CD4-positive, alpha-beta T cell treated with Interleukin-2 at 100 ng/mL for 4 hours (primary cell): Measurements from ENCODE around the gene TNKS1BP1.

Experiments
- DNase-seq: peaks from one replicate; pipeline ENCODE4 v3.0.0-alpha.2; 2020; ENCODE audit warnings: low spot score

Gene TNKS1BP1

DNA sequence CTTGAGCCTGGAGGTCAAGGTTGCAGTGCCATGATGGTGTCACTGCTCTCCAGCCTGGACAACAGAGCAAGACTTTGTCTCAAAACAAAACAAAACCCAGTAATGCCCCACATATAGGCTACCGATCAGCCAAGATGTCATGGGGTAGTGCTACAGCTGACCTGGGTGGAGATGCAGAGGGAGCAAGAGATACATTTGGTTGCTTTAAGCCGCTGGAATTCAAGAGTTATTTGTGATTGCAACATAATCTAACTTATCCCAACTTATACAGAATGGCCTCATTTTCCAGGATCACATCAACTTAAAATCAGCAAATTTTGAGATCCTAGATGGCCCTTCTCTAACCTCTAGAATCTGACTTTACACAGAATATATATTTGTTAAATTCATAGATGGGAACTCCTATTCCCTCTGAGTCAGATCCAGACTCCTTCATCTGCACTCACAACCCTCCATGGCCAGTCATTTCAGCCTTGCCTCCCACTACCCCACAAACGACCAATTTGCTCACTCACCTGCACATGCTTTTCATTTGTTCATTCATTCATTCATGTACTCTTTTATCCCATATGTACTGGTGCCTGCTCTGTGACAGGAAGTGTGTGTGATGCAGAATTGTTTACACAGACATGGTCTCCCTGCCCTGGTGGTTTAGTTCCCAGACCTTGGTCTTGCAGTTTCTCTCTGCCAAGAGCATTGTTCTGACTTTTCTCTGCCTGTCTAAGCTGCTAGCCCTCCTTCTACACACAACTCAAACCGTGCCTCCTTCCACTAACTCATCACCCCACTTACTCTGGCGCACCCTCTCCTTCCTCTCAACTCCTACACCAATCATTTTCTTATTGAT lies 63.6 kb downstream of the TNKS1BP1 start:
- no peak for DNase-seq

DNA sequence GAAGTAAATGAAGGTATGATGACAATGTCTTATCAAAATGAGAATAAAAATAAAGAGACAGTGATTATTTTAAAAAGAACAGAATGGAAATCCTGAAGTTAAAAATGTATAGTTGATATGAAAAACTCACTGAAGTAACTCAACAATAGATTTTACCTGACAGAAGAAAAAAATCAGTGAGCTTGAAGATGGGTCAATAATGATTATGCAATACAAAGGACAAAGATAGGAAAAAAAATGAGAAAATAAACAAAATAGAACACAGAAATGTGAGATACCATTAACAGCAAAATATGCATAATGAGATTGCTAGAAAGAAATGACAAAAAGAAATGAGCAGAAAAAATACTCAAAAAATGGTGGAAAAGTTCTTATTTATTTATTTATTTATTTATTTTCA lies 68.6 kb downstream of the TNKS1BP1 start:
- DNase-seq: no peak

DNA sequence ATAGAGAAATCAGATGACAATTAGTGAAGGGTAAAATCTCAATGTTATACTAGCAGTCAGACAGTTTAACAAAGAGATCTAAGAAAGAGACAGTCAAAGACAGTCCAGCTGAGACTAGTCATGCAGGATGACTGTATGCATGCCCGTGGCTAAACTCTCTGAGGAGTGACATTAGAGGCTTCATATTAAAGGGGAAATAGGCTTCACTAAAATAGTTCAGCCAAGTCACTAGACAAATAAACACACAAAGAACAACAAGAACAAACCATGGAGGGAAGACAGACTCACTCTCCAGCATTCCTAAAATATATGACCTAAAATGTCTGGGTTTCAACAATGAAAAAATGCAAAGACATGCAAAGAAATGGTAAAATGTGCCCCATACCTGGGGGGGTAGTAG lies 69.1 kb downstream of the TNKS1BP1 start:
- DNase-seq: no peak

DNA sequence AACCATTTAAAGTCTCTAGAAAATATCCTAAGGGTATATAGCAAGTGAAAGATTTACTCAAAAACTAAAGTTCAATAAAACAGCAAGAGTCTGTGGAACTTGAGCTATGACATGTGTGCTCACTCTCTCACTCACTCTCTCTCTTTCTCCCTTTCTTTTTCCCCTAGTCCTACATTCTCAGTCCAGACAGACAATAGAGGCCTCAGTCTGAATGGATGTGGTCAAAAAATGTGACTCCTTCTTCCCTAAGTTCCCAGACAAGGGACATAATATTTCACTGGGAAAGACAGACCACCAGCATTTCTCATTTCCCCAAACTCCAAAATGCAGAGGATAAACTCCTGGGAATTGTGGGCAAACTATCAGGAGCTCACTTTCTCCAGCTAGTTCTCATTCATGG lies 70.1 kb downstream of the TNKS1BP1 start:
- DNase-seq: no peak

DNA sequence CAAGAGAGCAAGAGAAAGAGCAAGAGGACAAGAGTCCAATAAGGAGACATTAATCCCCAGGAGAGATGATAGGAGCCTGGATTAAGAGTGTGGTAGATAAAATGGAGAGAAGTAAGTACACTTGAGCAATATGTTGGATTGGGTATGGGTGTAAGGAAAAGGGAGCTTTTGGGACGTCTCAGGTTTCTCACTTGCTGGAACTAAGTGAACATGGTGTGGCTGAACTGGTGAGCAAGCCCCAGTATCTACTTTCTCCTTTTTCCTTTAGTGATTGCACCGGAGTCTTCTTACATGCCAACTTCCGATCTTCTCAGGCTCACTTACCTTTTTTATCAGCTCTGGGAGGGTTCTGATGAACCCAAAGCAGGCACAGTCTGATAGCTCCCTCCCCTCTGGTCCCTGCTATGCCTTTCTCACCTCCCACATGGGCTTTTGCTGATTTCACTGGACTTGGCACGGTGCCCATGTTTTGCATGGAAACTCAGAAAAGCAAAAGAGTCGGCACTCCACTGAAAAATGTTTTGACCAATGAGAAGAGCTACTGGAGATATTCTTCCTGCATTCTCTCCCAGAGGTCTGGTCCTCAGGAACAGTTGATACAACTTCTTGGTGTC lies 73.2 kb downstream of the TNKS1BP1 start:
- DNase-seq: no peak

DNA sequence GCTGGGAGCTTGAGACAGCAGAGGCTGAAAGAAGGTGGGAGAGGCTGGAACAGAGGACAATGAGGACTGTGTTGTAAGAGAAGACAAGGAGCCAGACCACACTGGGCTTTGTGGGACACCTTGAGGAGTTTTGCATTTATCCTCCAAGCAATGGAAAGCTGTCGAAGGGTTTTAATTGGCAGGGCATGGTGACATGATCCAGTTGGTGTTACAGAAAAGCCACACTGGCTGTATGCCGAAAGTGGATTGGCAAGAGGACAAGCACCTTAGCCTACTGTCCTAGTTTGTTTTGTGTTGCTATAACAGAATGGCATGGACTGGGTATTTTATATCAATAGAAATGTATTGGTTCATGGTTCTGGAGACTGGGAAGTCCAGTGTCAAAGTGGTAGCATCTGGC lies 73.7 kb downstream of the TNKS1BP1 start:
- DNase-seq: no peak
